ENCODE results near the gene NUDT16L1. TPM values are rescaled to one million over a fixed set of nuclear protein-coding genes. Genes with fewer than 3 reads are reported as not detected.

NUDT16L1 gene
- total and polyA plus RNA-seq, 9 of the 15 experiments (the other 6 are each of a cell fraction or from before 2014, with no cell fraction given) = 1.4 to 37.6 (median 13.7) TPM

- TF ChIP-seq EHMT2 (IDR thresholded peaks at IDR 0.05) = no peak
- TF ChIP-seq SREBF2 (CRISPR knock-in tag; IDR thresholded peaks at IDR 0.05) = no peak
- TF ChIP-seq ZNF239 (CRISPR knock-in tag; IDR thresholded peaks at IDR 0.05) = no peak
- no peak for TF ChIP-seq ELF4 (CRISPR knock-in tag; IDR thresholded peaks at IDR 0.05)
- no peak for TF ChIP-seq ZNF696 (CRISPR knock-in tag; conservative IDR thresholded peaks at IDR 0.05)
- TF ChIP-seq ZNF408 (CRISPR knock-in tag; IDR thresholded peaks at IDR 0.05; ENCODE audit: low read depth) = no peak
- TF ChIP-seq REST (IDR thresholded peaks at IDR 0.05; ENCODE audit: borderline replicate concordance) = no peak
- peak; percentile 46; the same call in 1 of the 2 replicates for TF ChIP-seq REST (CRISPR knock-in tag; IDR thresholded peaks at IDR 0.05; ENCODE audit: low read depth)
- TF ChIP-seq PTTG1 (tag; IDR thresholded peaks at IDR 0.05; ENCODE audit: low read depth) = no peak
- TF ChIP-seq RBM22 (IDR thresholded peaks at IDR 0.05; ENCODE audit: low read depth, low read length, poor library complexity, severe bottlenecking) = peak; percentile 81
- TF ChIP-seq MTF1 (CRISPR knock-in tag; IDR thresholded peaks at IDR 0.05; ENCODE audit: borderline replicate concordance) = no peak
- TF ChIP-seq RBFOX2 (IDR thresholded peaks at IDR 0.05; ENCODE audit: low read depth, low read length) = peak; percentile 75
- TF ChIP-seq ARID3B (CRISPR knock-in tag; IDR thresholded peaks at IDR 0.05; ENCODE audit: borderline replicate concordance) = no peak
- no peak for TF ChIP-seq GABPB1 (CRISPR knock-in tag; IDR thresholded peaks at IDR 0.05)
- TF ChIP-seq YBX1 (IDR thresholded peaks at IDR 0.05) = no peak
- TF ChIP-seq FOXA3 (CRISPR knock-in tag; conservative IDR thresholded peaks at IDR 0.05 in 1 of 2, IDR thresholded peaks at IDR 0.05 in 1 of 2) = no peak
- TF ChIP-seq MCM3 (IDR thresholded peaks at IDR 0.05) = no peak
- no peak for TF ChIP-seq ZNF589 (CRISPR knock-in tag; IDR thresholded peaks at IDR 0.05; ENCODE audit: low read depth)
- TF ChIP-seq ZNF785 (CRISPR knock-in tag; IDR thresholded peaks at IDR 0.05) = no peak
- TF ChIP-seq XRCC4 (IDR thresholded peaks at IDR 0.05; ENCODE audit: extremely low read depth, insufficient read depth, insufficient read length) = no peak
Observed at GRCh38 chr16:4693956-4694641, 737 bp downstream of the NUDT16L1 start (continued).
